Stimulated activated CD8-positive, alpha-beta memory T cell treated with anti-CD3 and anti-CD28 coated beads, Interleukin-7, amount 100 ng/mL, for 1 hour (primary cell): ENCODE results near the gene POU6F2.
"Not testable (repeated sequence)": the region's sequence is repeated elsewhere in the genome, so short reads cannot be mapped to it uniquely, and the experiment has no call there.

Experiments
- DNase-seq, 2 donors: peaks; one replicate each; pipeline ENCODE4 v3.0.0-alpha.2; 2020; ENCODE audit warnings: low read depth in 2 of 2

The POU6F2 gene, protein sequence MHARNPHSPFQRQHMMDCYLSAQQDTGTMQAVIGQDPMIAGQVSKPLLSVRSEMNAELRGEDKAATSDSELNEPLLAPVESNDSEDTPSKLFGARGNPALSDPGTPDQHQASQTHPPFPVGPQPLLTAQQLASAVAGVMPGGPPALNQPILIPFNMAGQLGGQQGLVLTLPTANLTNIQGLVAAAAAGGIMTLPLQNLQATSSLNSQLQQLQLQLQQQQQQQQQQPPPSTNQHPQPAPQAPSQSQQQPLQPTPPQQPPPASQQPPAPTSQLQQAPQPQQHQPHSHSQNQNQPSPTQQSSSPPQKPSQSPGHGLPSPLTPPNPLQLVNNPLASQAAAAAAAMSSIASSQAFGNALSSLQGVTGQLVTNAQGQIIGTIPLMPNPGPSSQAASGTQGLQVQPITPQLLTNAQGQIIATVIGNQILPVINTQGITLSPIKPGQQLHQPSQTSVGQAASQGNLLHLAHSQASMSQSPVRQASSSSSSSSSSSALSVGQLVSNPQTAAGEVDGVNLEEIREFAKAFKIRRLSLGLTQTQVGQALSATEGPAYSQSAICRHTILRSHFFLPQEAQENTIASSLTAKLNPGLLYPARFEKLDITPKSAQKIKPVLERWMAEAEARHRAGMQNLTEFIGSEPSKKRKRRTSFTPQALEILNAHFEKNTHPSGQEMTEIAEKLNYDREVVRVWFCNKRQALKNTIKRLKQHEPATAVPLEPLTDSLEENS

DNA sequence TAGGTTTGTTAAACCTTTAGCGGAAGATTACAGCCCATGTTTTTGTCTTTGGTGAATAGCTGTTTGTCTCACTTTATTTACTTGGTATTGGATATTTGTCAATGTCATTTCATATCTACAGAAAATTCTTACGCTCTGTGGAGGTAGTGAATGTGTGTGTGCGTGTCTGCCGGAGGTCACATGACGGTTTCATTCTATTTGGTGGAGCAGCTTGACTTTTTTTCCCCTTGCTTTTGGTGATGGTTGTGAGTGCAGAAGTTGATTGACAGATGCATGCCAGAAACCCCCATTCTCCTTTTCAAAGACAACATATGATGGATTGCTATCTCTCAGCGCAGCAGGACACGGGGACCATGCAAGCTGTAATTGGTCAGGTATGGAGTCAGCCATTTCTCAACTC is at the start of gene POU6F2:
TSS of gene POU6F2 (plus strand) at position 225 of the 400 bp plus-strand sequence. CDS start at position 270, 45 bp downstream.
- DNase-seq = no peak

DNA sequence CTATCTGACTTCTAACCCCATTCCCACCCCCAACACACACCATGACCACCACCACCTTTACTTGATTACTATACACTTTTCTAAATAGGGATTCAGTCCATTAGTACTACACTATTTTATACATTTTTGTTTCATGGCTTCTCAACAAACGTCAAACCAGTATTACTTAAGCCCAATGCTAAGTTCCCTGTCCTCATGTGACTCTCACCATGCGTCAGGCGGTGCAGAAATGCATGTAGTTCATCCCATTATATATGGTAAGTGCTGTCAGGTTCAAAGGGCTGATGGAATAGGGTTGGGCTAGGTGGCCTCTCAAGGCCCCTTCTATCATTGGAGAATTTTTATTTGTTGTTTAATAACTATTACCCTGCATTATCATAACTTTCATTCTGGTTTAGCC is 49.2 kb upstream of the POU6F2 start:
- no peak for DNase-seq

DNA sequence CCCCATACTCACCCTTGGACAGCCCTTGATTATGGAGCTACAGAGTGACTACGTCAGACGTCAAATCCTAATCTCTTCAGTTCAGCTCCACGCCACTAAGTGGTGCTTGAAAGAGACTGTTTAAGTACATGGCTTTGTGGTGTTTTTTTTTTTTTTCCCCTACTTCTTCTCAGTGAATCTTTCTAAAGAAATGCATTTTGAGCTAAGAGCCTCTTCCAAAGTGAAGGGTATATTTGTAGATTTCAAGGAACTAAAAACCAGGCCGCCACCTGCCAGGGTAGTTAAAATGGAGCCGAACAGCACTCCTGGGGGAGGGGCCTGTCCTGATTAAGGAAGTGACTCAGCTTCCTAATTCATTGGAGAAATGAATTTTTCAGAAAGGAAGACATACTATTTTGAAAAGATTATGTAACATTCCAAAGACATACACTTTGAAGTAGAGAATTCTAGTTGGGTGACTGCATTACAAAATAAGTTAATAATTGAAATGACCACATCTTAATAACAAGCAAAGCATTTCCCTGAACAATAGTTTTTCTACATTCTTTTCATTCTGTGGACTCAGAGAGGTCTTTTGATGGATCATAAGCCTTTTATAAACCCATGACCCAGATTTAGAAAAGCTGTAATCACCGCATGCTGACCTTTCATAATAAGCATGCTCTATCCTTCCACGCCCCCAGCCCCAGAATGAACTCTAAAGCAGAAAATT is 48.1 kb upstream of the POU6F2 start:
- DNase-seq = no peak

DNA sequence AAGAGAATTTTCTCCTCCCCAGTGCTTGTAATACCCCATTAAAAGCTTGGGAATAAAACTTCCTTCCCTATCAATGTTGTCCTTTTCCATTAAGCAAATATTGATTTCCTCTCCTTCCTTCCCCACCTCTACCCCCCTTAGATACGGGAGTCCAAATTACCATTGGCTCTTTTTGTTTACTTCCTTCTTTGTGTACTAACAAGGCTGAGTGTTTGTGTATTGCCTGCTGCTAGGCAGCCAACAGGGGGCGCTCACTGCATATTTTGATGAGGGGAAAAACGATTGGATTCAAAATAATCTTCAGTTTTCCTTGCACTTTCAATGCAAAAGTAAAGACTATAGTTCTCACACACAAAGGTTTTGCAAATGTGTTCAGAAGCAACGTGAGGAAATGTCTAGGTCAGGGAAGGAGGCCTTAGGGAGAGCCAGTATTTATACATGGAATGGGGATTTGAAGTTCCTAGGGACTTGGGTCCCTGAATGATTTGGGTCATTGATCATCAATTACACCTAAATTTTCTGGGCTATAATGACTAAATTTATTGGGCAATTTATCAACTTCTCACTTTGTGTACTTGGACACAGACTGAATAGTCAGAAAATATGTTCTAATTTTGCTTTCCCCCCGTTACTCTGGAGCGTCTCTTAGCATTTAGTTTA is 45.1 kb upstream of the POU6F2 start:
- peak in 1 of 2 donors; percentile 9 for DNase-seq

DNA sequence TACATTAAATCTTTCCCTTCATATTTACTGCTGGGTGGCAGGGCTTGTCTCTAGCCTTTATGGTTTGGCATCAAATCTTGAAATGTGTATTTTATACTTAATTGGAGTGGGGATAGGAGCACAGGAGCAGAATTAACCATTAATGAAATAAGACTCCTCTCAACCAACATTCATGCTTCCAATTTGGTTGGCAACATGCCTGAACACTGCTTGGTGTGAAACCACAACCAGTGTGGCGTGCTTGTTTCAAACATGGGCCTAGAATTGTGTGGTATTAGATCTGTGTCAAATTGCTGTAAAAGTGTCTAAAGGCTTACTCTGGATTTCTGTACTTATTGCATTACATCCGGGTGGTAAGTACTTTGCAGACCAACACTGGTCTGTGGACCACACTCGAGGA is 43.7 kb upstream of the POU6F2 start:
- DNase-seq = no peak

DNA sequence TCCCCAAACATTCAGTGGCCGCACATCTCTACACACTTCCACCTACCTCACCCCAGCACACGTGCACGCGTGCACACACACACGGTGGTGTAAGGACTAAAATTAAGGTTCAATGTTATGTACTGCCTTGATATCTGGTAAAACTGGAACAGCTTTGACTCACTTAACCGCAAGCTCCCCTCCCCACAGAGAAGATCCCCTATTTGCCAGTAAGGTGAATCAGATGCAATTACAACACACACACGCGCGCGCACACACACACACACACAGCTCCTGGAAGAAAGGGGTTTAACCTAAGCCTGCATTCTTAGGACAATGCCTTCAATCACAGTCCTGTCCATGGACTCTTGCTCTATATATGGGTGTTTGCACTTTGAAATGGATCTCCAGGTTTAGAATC is 43.2 kb upstream of the POU6F2 start:
- no peak for DNase-seq

DNA sequence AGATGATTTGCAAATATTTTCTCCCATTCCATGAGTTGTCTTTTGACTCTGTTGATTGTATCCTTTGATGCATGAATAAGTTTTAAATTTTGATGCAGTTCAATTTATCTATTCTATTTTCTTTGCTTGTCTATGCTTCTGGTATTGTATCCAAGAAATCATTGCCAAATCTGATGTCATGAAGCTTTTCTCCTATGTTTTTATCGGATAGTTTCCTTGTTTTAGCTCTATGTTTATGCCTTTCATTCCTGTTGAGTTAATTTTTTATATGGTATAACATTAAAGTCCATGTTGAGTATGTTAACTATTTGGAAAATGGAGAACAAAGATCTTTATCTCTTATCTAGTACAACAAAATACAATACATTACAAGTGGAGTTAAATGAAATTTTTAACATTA is 41.1 kb upstream of the POU6F2 start:
- no peak for DNase-seq

DNA sequence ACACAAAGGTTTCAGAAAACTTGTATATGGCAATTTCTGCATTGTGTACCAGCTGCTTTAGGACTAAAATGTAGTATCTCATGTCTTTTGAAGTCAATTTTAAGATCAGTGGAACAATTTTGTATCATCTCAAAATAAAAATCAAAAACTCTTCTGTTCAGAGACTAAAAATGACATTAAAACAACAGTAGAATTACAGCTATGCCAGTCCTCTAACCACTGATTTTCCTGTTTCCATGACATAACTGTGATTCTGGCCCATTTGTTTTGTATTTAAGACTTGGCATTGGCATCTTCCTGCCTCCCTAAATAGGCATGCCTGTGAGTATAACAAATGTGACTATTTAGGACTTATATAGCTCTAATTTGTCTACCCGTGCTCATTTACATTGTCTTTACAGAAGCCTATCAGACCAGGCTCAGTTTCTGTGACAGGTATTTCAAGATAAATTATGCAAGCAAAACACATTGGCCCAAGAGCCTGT is 39.7 kb upstream of the POU6F2 start:
- DNase-seq = no peak

DNA sequence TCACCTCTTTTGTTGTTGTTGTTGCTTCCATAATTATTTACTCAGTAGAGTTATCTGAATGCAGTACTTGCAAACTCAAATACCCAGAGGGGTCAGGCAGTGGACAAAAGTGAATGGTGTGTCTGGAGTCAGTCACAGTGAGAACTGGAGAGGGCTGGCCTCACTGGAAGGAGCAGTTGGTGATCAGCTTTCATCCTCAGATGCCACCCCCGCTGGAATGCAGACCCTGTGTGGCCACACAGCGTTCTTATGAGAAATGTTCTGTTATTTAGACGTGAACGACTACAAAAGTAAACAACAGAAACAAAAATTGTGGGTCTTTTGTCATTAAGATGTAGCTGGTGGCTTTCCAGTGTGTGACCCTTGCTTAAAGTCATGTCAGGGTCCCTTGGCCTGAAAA is 39.1 kb upstream of the POU6F2 start:
- DNase-seq = no peak

DNA sequence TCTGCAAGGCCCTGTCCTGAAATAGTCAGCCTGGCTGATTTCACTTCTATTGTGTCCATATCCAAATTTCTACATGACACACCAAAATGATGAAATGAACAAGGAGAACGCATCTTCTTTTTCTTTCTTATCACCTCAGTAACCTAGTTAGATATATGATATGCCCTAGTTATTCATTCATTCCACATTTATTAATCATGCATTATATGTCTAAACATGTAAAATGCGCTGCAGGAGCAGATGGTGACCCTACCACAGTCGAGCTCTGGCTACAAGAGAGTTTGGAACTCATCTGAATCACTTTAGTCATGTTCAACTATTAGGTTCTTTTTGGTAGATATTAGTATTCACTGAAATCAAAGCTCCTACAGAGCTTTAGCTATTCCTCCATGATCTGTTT is 36.9 kb upstream of the POU6F2 start:
- no peak for DNase-seq

DNA sequence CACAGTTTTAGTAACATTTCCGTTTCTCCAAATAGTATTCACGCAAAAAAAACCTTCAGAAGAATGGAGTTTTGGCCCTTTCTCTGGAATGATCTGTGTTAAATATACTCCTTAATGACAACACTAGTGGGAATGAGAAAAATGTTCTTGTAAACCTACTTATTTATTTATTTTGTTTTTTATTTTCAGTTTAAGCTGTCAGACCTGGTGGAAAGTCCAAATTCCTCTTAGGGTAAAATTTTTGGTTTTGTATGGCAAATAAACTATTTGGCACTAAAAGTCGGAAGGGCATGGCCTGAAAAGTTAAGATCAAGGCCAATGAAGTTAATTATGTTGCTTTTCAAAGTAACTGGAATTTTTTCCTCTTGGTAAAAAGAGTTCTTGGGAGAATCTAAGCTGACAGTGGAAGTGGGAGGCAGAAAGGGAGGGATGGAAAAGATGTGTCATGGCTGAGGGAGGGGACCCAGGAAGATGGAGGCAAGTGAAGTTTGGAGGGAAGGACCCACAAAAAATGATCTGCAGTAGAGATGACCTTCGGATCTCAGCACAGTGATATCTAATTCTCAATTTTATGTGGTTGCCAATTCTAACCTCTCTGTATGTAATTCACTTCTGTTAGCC is 35.2 kb upstream of the POU6F2 start:
- no peak for DNase-seq

DNA sequence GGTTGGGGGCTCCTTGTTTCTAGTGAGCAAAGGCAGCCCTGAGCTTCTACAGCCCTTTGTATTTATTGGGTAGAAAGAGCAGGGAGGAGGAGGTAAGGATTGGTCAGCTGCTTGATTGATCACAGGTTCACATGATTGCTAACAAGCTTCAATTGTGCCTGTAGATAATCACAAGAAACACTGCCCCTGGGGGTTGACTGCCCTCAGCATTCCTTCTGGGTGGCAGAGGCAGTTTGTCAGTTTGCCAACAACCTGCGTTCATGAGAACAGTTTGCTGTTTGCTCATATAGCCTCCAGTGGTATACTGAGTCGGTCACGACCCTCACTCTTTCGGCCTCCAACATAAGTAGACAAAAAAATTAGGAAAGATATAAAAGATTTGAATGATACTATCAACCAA is 30.2 kb upstream of the POU6F2 start:
- not testable (repeated sequence) for DNase-seq

DNA sequence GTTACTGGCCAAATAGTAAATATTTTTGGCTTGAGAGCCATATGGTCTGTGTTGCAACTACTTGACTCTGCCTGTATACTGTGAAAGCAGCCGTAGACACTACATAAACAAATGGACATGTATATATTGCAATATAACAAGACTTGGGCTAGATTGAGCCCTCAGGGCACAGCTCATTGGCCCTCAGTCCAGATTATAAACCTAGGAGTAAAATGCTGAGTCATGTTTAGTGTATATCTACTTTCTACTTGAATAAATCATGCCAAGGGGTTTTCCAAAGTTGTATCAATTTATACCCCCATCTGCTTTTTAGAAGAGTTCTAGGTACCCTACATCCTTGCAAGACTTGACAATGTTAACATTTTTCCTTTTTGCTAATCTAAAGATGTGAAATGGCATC is 27.4 kb upstream of the POU6F2 start:
- DNase-seq = no peak

DNA sequence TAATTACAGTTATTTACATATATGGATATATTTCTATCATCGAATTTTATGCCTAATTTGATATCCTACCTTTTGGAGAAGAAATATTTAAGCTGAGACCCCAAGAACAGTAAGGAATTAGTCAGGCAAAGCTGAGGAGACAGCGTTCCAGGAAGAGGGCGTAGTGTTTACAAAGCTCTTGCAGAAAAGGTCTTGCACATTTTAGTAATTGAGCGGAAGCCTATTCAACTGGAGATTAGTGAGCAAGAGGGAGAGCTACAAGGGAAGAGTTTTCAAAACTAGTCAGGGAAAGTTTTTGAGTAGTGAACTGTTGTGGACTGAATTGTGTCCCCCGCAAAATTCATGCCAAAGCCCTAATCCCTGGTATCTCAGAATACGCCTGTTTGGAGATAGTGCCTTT is 26.5 kb upstream of the POU6F2 start:
- no peak for DNase-seq

DNA sequence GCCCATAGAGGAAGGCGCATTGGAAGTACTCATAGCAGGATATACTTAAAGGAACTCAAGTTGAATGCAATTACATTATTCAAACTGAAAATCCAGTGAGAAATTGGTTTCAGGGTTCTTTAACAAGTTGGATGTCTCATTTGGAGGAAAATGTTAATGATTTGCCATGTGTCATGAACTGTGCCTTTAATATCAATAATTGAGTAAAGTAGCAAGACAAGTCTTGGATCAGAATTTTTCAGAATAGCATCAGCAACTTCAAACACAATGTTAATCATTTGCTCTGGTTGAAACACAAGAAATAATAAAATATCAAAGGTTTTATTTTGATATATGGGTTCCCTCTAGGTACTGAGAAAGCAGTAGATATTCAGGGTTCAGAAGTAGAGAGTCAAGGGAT is 24.5 kb upstream of the POU6F2 start:
- no peak for DNase-seq

DNA sequence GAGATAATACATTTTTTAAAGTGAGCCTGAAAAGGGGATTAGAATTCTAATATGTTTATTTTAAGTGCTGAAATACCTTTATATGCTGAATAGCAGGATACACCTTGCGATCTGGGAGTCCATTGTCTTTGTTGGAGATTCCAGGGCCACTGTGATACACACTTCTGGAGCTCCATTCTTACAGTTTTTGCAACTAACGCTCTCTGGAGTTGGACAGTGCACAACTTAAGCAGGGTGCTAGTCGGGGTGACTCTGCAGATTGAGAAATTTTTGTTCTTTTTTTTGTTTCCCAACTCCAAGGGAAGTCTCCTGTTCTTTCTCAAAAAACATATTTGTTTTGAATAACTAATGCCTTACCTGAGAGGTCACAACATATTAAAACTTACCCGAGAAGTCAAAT is 23.7 kb upstream of the POU6F2 start:
- no peak for DNase-seq

DNA sequence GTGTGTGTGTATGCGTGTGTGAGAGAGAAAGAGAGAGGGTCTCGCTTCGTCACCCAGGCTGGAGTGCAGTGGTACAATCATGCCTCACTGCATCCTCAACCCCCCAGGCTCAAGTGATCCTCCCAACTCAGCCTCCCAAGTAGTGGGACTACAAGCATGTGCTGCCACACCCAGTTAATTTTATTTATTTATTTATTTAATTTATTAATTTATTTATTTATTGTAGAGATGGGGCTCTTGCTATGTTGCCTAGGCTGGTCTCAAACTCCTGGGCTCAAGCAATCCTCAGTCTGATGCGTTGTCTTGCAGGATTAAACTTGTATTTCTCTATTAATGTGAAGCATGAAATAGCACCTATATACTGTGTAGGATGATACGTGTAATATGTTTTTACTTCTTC is 21.8 kb upstream of the POU6F2 start:
- no peak for DNase-seq

DNA sequence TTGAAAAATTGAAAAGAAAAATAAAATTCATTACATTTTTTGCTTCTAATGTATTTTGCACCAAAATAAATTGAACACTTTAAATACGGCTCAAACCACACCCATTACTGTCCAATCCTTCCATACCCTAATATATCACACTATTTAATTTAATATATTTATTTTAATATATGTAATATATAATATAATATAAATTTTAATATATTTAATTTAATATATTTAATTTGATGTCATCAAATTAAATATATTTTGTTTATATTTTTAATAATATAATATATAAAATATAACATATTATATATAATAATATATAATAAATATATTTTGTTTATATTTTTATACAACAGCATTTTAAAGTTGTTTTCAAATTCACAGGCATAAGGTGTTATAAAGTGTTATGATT is 15.7 kb upstream of the POU6F2 start:
- no peak for DNase-seq

DNA sequence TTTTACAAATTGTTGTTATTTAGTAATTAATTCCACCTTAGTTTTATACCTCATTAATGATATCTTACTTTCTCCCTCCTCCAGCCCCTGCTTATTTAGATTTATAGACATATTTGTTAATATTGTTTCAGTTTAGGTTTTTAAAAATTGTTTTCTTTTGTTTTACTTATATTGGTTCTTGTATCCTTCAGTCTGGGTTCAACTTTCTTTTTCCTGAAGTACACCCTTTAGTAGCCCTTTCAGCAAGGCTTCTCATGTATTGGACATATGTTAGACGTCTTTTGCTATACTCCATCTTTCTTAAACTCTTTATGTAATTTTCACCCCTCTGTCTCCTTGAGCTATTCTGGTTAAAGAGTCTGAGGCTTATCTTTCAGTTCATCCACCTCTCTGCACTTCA is 12.8 kb upstream of the POU6F2 start:
- no peak for DNase-seq

DNA sequence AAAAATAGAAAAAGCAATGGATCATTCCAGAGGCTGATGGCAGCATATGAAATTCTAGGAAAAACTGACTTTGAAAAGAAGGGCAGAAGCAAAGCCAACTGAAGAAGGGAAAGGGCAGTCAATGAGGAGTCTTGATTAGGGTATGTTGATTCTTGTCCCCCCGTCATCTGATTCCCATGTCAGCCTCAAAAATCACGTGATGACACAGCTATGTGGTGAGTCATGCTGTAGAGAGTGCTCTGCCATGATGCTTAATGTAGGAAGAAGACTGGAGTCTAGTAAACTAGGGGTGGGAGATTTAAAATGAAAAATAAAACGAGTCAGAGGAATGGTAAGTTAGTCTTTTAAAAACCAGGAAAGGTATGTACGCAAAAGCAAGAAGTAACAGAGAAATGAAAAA is 3.9 kb upstream of the POU6F2 start:
- no peak for DNase-seq

DNA sequence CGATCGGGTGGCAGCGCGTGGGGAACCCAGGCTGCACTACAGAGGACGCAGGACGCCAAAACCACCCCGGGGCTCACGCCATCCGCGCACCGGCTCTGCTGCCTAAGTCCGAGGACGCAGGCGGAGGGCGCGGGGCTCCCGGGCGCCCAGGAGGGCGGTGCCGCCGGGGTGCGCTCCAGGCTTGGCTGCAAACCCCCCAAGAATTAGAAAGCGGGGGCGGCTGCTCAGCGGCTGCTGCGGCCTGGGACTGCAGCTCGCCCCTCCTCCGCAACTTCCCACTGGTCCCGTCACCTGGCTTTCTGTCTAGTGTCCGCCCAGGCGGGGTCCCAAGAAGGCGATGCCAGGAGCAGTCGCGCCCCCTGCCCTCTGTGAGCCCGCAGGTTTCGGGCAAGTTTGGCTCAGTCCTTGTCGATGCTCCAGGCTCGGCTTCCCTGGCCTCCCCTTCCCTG is 1.7 kb upstream of the POU6F2 start:
- DNase-seq = no peak

DNA sequence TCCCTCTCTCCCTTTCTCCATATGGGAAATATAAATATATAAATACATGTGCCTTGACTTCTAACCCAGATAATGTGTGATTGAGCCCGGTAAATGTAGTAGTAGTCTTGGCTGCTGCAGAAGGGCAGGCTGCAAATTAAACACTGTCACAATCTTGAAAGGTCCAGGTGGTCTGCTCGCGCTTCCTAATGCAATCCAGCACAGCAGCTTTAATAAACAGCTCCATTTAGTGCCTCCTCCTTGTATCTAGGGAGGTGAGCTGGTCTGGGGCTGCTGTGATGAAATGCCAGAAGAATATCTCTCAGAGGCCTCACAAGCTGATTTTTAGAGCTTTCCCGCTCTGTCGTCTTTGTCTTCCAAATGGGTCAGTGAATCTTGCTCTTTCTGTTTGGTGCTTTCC is 782 bp downstream of the POU6F2 start:
- no peak for DNase-seq
